HG02678 (cell line): ENCODE data around the gene SEL1L3.

Experiments used
- ATAC-seq: cut with Tn5 transposase; IDR thresholded peaks from one replicate; pipeline ENCODE4 v1.9.1; 2021; ENCODE audit warnings: mild to moderate bottlenecking, moderate library complexity; ENCODE audit not compliant: unreplicated experiment

The SEL1L3 gene

DNA sequence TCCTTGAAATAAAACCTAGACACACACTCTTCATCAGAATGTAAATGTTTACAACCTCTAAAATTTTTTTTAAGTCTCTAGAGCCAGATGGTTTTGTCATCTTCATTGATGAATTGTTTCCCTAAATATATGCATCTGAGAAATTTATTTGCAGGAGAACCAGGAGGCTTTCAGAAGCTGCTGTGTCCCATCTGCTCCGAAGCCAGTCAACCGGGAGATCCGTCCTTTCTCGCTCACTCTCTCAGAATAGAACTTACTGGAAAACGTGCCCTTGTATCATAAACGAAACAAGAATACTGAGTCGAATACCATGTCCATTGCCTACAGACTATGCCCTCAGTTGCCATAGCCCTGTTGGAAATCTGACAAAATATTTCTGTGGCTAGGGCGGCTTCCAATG is 103.7 kb downstream of the SEL1L3 start:
- ATAC-seq: no peak

DNA sequence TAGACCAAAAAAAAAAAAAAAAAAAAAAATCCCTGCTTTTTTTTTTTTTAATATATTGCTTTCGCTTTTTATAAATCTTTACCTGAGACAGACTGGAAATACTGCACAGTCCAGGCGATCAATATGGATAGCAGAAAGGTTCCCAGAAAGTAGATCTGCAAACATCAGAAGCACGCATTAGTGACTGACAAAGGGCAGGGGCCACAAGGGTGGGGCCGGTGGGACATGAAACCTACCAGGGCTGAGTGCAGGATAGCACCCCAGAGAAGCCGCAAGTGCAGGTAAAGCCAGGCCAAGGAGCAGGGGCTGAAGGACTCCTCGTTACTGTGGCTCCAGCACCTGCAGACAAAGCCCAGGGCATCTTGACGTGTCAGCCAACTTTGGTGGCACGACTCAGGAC is 105.3 kb downstream of the SEL1L3 start:
- no peak for ATAC-seq

DNA sequence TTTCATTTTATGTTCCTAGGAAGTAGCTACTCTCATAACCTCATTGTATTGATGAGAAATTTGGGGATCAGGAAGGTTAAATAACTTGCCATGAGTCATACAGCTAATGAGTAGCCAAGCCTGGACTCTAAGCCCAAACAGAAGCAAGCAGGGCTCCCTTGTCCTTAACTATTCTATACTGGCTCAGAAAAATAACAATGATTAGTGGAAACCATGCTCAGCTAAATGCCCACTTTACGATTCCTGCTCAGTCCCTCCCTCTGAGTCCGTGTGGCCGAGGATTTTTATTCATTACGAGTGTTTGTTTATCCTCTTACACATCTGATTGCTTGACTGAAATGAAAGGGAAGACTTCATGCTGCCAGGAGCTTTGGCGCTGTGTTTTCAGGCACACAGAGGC is 106.3 kb downstream of the SEL1L3 start:
- ATAC-seq: no peak

DNA sequence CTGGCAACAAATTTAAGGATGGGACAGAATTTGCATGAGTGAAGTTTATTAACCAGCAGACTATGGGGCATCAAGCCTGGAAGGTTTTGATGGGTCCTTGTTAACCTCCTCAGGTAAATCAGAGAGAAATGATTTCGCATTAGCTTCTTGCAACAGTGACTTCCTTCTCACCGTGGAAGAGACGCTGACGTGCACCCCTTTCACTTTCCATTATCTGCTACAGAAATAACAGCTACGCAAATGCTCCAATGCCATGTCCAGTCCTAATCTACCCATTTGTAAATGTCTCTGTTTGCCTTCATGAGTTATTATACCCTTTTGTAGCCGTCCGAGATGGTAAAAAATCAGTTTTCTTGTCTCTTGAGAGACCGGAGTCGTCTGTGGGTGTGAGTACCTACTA is 106.9 kb downstream of the SEL1L3 start:
- ATAC-seq: no peak

DNA sequence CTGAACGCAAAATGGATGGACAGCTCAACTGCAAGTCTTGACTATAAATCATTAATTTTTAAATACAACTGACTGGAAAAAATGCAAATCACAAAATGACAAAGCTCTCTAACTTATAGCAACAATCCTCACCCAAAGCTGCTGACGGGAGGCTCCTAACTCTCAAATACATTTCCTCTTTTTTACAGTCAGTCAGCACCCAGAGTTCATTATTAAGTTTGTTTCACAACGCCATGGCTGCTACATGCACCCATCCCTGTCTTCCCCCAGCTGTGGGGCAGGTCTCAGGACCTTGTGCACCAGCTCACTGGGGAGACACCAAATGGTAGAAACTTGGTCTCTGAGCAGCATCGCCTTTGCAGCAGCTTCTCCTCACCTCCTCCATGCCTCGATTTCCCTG is 109.5 kb downstream of the SEL1L3 start:
- ATAC-seq: no peak

DNA sequence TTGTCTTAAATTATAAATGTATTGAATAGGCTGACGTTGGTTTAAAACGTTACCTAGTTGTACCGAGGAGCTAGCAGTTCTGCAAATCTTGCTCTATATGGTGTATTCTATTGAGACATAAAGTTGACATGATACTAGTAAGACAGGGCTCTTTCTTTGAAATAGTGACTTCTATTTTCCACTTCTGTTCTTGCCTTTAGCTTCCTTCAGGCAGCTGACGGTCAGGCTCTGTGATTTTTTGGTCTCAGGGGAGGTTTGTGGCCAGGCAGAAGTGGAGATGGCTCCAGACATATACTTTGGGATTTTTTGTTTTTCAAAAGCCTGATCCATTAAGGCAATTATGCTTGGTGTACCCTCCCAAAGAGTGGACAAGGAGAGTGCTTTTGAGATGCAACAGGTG is 111.9 kb downstream of the SEL1L3 start:
- no peak for ATAC-seq

DNA sequence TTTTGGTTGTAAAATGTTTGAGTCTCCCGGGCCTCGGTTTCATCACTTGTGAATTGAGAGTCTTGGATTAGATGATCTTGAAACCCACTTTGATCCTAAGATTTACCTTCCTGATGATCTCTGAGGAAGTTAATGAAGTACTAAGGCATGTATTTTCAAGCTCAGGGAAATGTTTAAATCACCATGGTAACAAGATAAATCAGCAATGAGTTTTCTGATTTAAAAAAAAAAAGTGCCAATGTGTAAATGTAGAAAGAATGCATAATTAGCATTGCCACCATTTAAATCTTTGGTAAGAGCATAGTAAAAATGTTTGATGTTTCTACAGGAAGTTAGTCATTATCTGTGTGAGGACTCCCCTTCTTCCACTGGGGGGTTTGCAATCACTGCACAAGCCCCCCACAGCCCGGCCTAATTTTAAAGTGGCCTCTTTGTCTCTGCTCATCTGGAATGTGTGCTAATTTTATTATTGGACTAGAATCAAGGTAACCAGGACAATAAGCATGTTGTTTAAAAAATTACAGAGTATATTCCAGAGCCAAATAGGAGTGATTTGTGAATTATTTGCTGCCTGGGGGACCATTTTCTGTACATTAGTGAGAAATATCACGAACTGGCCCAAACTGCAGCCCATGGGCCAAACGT is 113.5 kb downstream of the SEL1L3 start:
- ATAC-seq: no peak

DNA sequence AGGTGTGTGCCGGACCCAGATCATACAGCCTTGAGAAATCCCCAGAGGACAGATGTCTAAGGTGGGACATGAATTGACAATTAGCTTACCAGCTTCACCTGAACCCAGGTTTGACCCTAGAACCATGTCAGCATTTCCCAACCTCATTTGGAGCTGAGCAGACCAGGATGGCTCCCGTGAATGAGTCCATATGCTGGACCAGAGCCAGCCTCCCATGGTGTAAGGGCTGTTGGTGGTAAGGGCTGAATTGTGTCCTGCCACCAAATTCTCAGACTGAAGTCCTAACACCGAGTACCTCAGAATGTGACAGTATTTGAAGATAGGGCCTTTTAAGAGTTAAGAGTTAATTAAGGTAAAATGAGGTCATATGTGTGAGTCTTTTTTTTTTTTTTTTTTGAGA is 118.8 kb downstream of the SEL1L3 start:
- ATAC-seq: no peak

DNA sequence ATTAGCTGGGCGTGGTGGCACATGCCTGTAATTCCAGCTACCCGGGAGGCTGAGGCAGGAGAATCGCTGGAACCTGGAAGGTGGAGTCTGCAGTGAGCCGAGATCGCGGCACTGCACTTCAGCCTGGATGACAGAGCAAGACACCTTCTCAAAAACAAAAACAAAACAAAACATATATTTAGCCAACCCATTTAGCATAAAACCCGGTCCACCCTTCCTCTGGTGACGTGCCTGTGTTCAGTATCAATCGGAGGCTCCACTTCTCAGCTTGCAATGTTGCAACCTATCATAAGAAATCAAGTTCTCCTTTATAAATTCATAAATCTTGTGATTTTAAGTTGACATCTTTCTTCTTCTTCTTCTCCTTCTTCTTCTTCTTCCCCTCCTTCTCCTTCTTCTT is 133.2 kb downstream of the SEL1L3 start:
- no peak for ATAC-seq

DNA sequence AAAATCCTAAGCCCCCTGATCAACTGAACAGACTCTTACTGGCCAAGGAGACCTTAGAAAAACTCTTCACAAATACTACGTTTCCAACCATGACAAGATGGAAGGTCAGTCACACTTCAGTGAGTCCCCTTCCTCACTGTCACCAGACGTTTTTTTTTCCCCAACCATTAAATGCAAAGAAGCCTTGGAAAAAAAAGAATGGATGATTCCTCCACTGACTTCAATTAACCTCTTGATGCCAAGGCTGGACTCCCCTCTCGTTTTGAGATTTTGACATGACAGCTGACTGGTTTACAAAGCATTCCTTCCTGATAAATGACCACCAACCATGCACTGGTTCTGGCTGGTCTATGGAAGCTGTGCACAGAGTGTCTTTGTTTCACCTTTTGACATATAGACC is 133.9 kb downstream of the SEL1L3 start:
- ATAC-seq: no peak

DNA sequence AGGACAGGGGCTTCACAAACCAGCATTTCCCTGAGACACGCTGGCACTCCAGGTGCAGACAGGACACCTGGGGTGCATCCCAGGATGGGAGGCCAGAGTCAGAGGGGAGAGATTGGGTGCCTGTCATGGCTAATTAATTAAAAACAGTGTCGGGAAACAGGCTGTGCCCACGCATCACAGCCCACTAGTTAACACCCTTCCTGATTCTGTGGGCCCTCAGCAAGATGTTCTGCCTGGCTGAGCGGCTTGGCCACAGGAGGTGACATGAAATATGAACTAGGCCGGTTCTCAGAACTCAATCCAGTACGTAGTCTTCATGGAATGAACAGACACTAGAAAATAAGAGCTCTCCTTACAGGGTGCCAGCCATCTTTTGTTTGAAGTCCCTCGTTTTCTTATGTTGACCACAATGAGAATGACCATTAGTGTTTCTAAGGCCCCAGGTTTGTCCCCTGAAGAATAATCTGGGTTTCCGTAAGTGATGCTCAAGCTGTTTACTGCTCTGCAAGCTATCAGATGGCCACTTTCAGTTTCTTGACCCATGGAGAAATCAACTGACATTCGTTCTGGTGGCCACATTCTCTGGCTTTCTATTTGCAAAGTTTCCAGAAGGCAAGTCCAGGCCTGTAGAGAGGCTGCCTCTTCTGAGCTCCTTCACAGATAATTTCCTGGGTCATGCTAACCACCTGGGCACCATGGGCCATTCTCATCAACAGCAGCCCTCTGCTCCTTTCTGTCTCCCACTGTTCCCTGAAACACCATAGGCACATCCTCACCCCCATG is 134.9 kb downstream of the SEL1L3 start:
- no peak for ATAC-seq

DNA sequence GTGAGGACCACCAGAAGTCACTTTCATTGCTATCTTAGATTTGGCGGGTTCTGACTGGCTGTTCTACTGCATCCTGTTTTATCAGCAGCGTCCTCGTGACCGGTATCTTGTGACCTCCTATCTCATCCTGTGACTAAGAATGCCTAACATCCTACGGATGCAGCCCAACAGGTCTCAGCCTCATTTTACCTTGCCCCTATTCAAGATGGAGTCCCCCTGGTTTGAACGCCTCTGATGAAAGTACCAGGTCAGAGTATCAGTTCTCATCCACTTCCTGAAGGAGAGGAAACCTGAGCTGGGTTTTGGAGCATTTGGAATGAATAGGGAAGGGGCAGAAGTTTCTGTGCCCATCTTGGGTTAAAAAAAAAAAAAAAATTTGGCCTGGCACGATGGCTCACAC is 136.9 kb downstream of the SEL1L3 start:
- no peak for ATAC-seq

DNA sequence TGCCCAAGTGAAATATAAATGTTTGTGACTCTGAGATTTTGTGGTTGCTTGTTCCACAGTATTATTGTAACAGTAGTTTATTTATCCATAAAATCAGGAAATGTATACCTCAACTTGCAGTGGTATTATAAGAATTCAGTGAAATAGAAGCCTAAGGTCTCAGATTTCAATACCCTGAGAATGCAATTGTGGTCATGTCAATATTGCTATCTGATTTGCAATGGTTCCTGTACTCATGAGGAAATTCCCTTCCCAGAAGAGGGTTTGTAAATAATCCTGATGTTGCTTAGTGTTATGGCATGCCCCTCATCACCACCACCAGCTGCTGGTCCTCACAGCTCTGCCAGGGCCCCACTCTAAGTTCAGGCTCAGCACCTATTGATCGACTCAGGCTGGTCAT is 139.4 kb downstream of the SEL1L3 start:
- ATAC-seq: no peak

DNA sequence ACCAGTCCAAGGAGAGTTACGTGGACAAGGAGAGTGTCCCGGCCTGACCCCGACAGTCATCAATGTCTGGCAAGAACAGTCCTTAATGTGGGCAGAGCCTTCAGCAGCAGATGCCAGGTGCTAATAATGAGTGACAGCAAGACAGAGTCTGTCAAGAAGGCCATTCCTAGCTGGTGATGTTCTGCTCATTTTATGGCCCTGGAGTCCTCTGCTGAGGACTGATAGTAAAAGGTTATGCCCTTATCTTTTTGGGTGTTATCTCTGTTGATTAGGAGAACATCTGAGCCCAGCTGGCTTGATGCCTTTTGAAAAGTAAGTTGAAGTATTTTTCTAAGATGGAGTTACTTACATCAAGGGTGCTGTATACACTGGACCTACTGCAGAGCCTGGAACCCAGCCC is 139.8 kb downstream of the SEL1L3 start:
- ATAC-seq: no peak

DNA sequence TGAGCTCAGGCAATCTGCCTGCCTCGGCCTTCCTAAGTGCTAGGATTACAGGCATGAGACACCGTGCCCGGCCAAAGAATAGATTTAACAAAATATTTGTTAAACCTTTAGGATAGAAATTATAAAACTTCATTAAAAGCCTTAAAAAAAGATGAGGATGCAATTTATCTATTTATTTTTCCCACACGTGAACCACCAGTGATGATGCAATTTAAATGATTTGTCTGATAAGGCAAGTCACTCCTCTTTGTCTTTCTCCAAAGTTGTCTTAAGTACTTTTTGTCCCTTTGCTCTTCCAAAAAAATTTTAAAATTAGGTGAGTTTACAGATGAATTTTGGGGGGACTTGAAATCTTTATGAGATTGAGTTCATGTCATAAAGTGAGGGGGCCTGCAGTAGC is 149.0 kb downstream of the SEL1L3 start:
- no peak for ATAC-seq

DNA sequence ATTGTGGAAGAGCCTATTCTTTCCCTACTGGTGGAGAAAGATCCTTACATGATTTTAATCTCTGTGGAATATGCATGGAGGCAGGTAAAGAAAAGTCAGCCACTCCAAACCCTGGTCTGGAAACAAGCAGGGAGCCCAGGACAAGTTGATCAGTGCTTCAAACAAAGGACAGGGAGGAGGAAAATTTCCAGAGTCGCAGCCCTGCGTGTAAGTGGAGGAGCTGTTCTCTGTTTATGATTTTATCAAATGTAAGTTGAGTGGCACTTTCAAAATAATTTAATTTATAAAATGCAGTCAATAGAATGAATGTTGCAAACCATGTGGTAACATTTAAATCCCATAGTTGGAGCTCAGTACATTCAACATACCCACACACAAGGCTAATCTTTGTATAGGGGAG is 150.2 kb downstream of the SEL1L3 start:
- ATAC-seq: no peak

DNA sequence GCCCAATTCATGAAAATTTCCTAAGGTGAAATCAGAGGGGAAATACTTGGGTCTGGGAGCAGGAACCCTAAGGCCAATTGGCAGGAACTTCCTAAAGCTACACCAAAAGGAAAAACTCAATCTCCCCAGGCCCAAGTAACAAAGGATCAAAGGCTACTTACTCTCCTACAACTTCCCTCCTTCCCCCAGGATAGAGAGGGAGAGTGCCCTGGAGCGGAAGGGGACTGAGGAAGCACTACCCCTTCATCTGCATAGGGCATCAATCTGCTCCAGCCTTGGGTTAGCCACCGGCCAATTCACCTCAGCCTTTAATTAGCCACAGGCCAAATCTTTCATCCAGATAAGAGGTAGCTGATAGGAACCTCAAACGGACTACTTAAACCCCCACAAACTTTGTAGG is 152.2 kb downstream of the SEL1L3 start:
- ATAC-seq: no peak

DNA sequence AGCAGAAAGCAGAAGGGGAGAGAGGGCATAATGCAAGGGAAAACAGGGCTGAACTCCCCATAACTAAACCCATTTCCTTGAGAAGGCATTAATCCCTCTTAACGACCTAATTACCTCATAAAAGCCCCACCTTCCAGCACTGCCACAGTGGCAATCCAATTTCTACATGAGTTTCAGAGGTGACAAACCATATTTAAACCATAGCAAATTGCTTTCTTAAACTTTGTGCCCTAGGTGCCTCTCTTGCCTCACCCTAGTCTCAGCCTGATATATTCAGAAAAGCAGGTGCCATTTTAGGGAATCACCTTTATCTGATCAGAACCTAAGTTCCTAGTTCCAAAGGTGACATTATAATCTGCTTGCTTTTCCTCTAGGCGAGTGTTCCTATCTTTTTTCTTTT is 158.3 kb downstream of the SEL1L3 start:
- no peak for ATAC-seq

DNA sequence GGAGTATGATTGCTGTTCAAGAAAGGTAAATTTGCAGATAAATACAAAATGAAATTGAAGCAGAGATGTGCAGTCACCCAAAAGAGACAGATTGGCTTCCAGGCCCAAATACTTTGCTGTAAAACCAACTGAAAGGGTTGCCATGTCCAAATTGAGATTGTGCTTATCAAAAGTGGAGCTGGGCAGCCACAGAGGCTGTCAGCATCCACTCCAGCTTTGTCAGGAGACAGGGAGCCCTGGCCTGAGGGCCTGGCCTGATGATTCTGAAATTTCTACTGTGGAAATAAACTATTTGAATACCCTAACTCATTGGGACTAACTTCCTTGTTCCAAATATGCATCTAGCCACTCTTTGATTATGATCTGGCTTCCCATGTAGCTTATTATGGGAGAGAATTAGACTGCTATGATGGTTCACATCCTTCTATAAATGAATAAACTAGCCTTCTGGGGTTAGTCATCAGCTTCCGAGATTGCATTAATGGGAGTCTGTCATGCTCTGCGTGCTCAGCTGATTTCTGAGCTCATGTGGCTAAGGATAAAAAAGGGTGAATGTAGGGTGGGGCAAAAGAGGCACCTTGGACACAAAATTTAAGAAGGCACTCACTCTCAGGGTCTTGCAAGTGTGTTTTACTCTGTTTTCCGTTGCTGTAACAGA is 158.9 kb downstream of the SEL1L3 start:
- ATAC-seq: no peak

DNA sequence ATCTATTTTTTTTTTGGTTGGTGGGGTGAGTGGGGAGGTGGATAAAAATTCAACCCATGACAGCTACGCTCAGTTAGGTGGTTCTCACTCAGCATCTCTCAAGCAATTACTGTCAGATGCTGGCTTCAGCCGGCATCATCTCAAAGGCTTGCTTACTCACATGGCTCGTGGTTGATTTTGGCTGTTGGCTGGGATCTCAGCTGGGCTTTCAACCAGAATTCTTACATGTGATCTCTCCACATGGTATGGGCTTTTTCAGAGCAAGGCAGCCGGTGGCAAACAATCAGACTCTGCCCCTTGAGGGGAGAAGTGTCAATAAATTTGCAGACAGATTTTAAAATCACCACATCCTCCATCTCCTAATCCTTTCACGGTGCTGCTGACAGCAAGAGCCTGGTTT is 159.9 kb downstream of the SEL1L3 start:
- ATAC-seq: no peak

DNA sequence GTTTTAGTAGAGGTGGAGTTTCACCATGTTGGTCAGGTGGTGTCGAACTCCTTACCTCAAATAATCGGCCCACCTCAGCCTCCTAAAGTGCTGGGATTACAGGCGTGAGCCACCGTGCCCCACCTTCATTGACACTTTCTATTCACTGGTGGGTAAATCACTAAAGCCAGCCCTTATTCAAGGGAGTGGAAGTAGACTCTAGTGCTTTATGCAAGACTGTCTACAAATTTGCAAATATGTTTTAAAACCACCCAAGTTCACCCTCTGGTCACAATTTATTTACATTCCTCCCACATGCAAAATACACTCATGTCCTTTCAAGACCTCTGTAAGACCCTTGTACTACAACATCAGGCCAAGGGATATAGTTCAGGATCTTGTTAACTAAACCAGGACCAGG is 162.1 kb downstream of the SEL1L3 start:
- ATAC-seq: no peak

DNA sequence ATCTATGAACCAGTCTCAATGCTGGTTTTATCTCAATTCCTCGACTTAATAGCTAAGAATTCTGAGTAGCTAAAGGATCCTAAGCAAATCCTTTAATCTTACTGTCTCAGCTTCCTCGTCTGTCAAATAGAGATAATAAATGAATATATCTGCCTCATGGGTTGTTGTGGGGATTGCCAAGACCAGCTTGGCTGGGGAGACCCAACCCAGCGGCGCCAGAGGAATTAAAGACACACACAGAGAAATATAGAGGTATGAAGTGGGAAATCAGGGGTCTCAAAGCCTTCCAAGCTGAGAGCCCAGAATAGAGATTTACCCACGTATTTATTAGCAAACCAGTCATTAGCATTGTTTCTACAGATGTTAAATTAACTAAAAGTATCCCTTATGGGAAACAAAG is 165.3 kb downstream of the SEL1L3 start:
- ATAC-seq: no peak
